GM12878 (cell line): ENCODE results near the gene C17orf114.

Experiments
- ATAC-seq: fragments of 200-7000 bp; cut with Tn5 transposase; 3 replicates; pipeline ENCODE4 v1.9.1; 2020; ENCODE audit warnings: mild to moderate bottlenecking, moderate library complexity
- BruUV-seq: library from RNA; stranded (reverse); fragments of 400-500 nt; replicated peaks from 2 replicates; lab custom pipeline; 2021; lab: Mats Ljungman, UMichigan
- CTCF ChIA-PET: fragments of 300-600 bp; sonication (Branson Sonifier 250); formaldehyde crosslinking; extraction: SDS; loops from one replicate; lab custom pipeline; 2021; ENCODE audit warnings: inconsistent platforms; lab: Yijun Ruan, JAX
- POLR2A ChIA-PET: fragments of 350-600 bp; formaldehyde crosslinking; extraction: SDS; loops from one replicate; lab custom pipeline; 2021; ENCODE audit warnings: inconsistent platforms; lab: Charles Lee
- RAD21 ChIA-PET: fragments of 300-600 bp; sonication (Branson Sonifier 250); formaldehyde crosslinking; loops from one replicate; lab custom pipeline; 2023; ENCODE audit warnings: antibody characterized with exemption; ENCODE audit not compliant: unreplicated experiment; lab: Charles Lee
- SMC1A ChIA-PET: fragments of 300-600 bp; sonication (Branson Sonifier 250); formaldehyde crosslinking; loops from one replicate; lab custom pipeline; 2023; ENCODE audit not compliant: unreplicated experiment, uncharacterized antibody; lab: Charles Lee
- DNase-seq: peaks from one replicate; pipeline ENCODE4 v3.0.0-alpha.2; 2011; ENCODE audit warnings: low read depth, low spot score
- FAIRE-seq: peaks from 3 replicates; lab custom pipeline; 2011; peaks lifted over from hg19 to GRCh38; lab: Jason Lieb, UNC
- H2AFZ ChIP-seq: 2 replicates; pipeline ENCODE4 v1.6.0; 2011; ENCODE audit warnings: low read depth, low read length, control low read depth; ENCODE audit not compliant: control insufficient read depth
- H3K27ac ChIP-seq: 2 replicates; pipeline ENCODE4 v1.5.1; 2011; ENCODE audit warnings: control low read depth; ENCODE audit not compliant: control insufficient read depth, insufficient read depth
- H3K27me3 ChIP-seq, 2 experiments: replicated peaks in 1 of 2; 2 replicates each; pipeline versions ENCODE4 v1.6.0 to v1.6.1; 2011; ENCODE audit warnings: low read length in 1 of 2; ENCODE audit not compliant: control insufficient read depth in 2 of 2, insufficient read depth in 2 of 2
- H3K36me3 ChIP-seq, 2 experiments: 2 replicates each; pipeline ENCODE4 v1.5.1; 2011; ENCODE audit warnings: low read length in 1 of 2; ENCODE audit not compliant: control insufficient read depth in 2 of 2, insufficient read depth in 2 of 2
- H3K4me1 ChIP-seq: 2 replicates; pipeline ENCODE4 v1.6.1; 2011; ENCODE audit warnings: mild to moderate bottlenecking, low read length, moderate library complexity, mixed read lengths; ENCODE audit not compliant: control insufficient read depth, insufficient read depth
- H3K4me2 ChIP-seq: 2 replicates; pipeline ENCODE4 v1.6.0; 2011; ENCODE audit warnings: control low read depth; ENCODE audit not compliant: control insufficient read depth, insufficient read depth
- H3K4me3 ChIP-seq: fragments of 200-600 bp; sonication (generic); 2 replicates; pipeline ENCODE4 v1.5.1; 2016
- H3K79me2 ChIP-seq: 2 replicates; pipeline ENCODE4 v1.6.0; 2011; ENCODE audit warnings: low read length; ENCODE audit not compliant: control insufficient read depth, insufficient read depth
- H3K9ac ChIP-seq: 2 replicates; pipeline ENCODE4 v1.8.0; 2011; ENCODE audit warnings: low read length, control low read depth, mixed read lengths; ENCODE audit not compliant: control insufficient read depth, insufficient read depth
- H3K9me3 ChIP-seq: replicated peaks from 3 replicates; pipeline ENCODE4 v1.5.1; 2011; ENCODE audit warnings: mild to moderate bottlenecking, low read length; ENCODE audit not compliant: control insufficient read depth, insufficient read depth
- H4K20me1 ChIP-seq: 2 replicates; pipeline ENCODE4 v1.6.0; 2011; ENCODE audit not compliant: control insufficient read depth, insufficient read depth
- DPF2 ChIP-seq: fragments of 450-650 bp; IDR thresholded peaks from 2 replicates; pipeline ENCODE4 v1.6.1; 2017; ENCODE audit warnings: mild to moderate bottlenecking
- IKZF1 ChIP-seq: fragments of 450-650 bp; conservative IDR thresholded peaks from 2 replicates; pipeline ENCODE4 v1.6.1; 2017; ENCODE audit warnings: antibody characterized with exemption, mild to moderate bottlenecking
- JUNB ChIP-seq: IDR thresholded peaks from 2 replicates; pipeline ENCODE4 v1.6.1; 2016; ENCODE audit warnings: antibody characterized with exemption, mild to moderate bottlenecking
- POU2F2 ChIP-seq: IDR thresholded peaks from 3 replicates; pipeline ENCODE4 v1.6.1; 2011; ENCODE audit warnings: low read depth, mild to moderate bottlenecking, low read length, borderline replicate concordance
- TARDBP ChIP-seq: IDR thresholded peaks from 2 replicates; pipeline ENCODE4 v1.6.1; 2016; ENCODE audit warnings: borderline replicate concordance
- TCF3 ChIP-seq: IDR thresholded peaks from 2 replicates; pipeline ENCODE4 v1.6.1; 2012; ENCODE audit warnings: low read depth, mild to moderate bottlenecking, low read length, borderline replicate concordance; ENCODE audit not compliant: insufficient read depth
- WGBS: methylation state at CpG from one replicate; pipeline ENCODE4 v1.1.6; 2016; ENCODE audit warnings: low lambda C conversion rate; ENCODE audit not compliant: insufficient replicate concordance, insufficient coverage; ENCODE audit errors: missing lambda C conversion rate; 5-methylcytosine and 5-hydroxymethylcytosine counted together
- in situ Hi-C: fragments of 300-500 bp; cut with MboI; formaldehyde crosslinking; loops from 9 replicates; pipeline ENCODE4 v1.14.3; 2018; ENCODE audit warnings: mixed read lengths
- intact Hi-C: fragments of 100-400 bp; cut with micrococcal nuclease; formaldehyde crosslinking; loops from one replicate; pipeline ENCODE4 v1.14.2; 2022; ENCODE audit not compliant: unreplicated experiment
- TF ChIP-seq, protein P1 (sequence below): fragments of 150-350 bp; IDR thresholded peaks from 2 replicates; pipeline ENCODE4 v1.6.1; 2014; ENCODE audit warnings: mild to moderate bottlenecking, low read depth, low read length
- TF ChIP-seq, protein P2 (sequence below): IDR thresholded peaks from 2 replicates; pipeline ENCODE4 v1.6.1; 2011; ENCODE audit warnings: low read depth, mild to moderate bottlenecking, low read length, moderate library complexity, borderline replicate concordance; ENCODE audit errors: extremely low read depth
- TF ChIP-seq, protein P3 (sequence below): fragments of 450-650 bp; IDR thresholded peaks from 2 replicates; pipeline ENCODE4 v1.6.1; 2017; ENCODE audit warnings: borderline replicate concordance

Gene C17orf114

DNA sequence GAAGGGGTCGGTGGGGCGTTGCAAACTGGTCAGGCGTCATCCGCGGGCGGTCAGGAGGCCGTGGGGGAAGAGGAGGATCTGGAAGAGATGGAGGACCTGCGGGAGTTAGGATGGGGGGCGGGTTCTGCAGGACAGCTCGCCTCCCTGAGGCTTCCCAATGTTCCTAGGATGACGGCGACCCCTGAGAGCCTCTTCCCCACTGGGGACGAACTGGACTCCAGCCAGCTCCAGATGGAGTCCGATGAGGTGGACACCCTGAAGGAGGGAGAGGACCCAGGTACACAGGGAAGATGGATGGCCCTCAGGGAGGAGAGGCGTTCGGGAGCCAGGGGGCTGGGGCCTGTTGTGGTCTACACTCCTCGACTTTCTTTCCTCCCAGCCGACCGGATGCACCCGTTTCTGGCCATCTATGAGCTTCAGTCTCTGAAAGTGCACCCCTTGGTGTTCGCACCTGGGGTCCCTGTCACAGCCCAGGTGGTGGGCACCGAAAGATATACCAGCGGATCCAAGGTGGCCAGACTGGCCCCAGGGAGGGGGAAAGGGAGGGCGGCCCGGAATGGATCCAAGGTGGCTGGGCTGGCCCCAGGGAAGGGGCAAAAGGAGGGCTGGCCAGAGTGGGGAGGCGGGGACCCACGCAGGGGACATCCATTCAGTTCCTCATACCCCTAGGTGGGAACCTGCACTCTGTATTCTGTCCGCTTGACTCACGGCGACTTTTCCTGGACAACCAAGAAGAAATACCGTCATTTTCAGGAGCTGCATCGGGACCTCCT lies 5.7 kb upstream of the C17orf114 start:
- H3K36me3 ChIP-seq, result no peaks in the 10 kb centered on the region
- H3K27ac ChIP-seq, result no peak overlapping the region
- ATAC-seq (peak; percentile 3; the same call in 1 of the 3 replicates), DNase-seq (no peak), FAIRE-seq (no peak)
- no peaks in the 10 kb centered on the region for H3K27me3 ChIP-seq
- in situ Hi-C loops, result no loop called here
- POLR2A ChIA-PET, result interaction anchor here (0.8 to 1.8 kb wide), 3 partner anchors 10 to 18 kb away, joined by 3 to 14 read pairs (median 3); partner anchors contain the start of gene PSMB6
- intact Hi-C loops, result no loop called here
- no peaks in the 10 kb centered on the region for H3K79me2 ChIP-seq
- no peaks in the 10 kb centered on the region for H4K20me1 ChIP-seq
- peaks cover 4% of the 10 kb centered on the region for H3K4me1 ChIP-seq
- RAD21 ChIA-PET, result interaction anchor here (1.3 to 1.4 kb wide), 2 partner anchors 18 to 97 kb away, joined by 3 read pairs; partner anchors contain the start of gene ARRB2
- H2AFZ ChIP-seq, result peak overlapping the region; percentile 44
- peak overlapping the region; percentile 73; the same call in 1 of the 2 replicates for H3K9ac ChIP-seq
- no peak for TF ChIP-seq POU2F2
- H3K4me3 ChIP-seq, result peak overlapping the region; percentile 76; the same call in 1 of the 2 replicates
- 37% methylated on average over 30 of the region's 32 CpGs for WGBS
- peak overlapping the region; percentile 86 for H3K4me2 ChIP-seq
- CTCF ChIA-PET, result interaction anchor here (0.6 to 1.7 kb wide), 4 partner anchors 12 to 84 kb away, joined by 3 to 7 read pairs (median 5); partner anchors contain the start of gene PSMB6
- SMC1A ChIA-PET, result interaction anchor here (1.2 kb wide), 1 partner anchor 18 kb away, joined by 3 read pairs; no protein-coding TSS in a partner anchor
- H3K9me3 ChIP-seq, result no peaks in the 10 kb centered on the region
- BruUV-seq, result TSS peak; percentile 80

DNA sequence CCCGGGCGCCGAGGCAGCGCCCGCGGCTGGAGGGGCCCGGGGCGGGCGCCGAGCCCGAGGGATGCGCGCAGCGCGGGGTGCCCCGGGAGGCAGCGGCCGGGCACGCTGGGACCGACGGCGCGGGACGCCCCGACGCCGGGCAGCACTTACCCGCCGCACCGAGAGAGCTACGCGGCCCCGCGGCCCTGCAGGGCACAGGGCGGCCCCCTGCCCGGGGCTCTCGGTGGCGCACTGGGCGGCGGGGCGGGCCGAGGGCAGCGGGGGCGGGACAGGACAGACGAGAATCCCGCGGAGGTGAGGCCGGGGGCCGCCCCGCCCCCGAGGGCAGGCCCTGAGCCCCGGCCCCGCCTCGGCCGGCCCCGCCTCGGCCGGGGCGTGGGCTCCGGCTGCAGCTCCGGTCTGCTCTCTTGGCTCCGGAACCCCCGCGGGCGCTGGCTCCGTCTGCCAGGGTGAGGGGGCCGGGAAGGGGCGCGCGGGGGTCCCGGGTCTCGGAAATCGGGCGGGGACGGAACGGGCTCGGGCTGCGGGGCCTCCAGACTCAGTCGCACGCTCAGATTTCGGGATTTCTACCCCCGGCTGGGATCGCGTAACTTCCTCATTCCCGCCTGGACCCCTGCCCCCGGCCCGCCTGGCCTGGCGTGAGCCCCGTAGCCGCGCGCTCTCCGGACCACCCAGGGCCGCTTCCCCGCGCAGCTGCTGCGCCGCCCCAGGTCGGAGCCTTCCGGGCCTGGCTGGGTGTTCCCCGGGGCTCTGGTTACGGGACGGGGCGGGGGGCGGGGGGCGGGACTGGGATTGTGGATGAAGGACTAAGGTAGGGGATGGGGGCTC lies 4.9 kb upstream of the C17orf114 start, which contains the start of gene PLD2:
PLD2 (plus strand) TSS at position 376 of the 828 bp plus-strand sequence. CDS start 621 bp downstream, outside the sequence.
- RAD21 ChIA-PET, result interaction anchor here (1.3 to 1.6 kb wide), 3 partner anchors 10 to 97 kb away, joined by 3 to 5 read pairs (median 3); partner anchors contain the start of gene ARRB2
- no peaks in the 10 kb centered on the region for H4K20me1 ChIP-seq
- peak within 1 kb of the TSS; percentile 86 for H3K4me2 ChIP-seq
- POLR2A ChIA-PET, result interaction anchor here (0.8 to 1.8 kb wide), 5 partner anchors 9 to 29 kb away, joined by 3 to 14 read pairs (median 4); partner anchors contain the start of gene PSMB6
- no peak for DNase-seq
- ATAC-seq, result peak; percentile 100
- H3K9ac ChIP-seq, result peak within 1 kb of the TSS; percentile 73
- intact Hi-C loops, result no loop called here
- CTCF ChIA-PET, result interaction anchor here (0.6 to 1.7 kb wide), 4 partner anchors 11 to 85 kb away, joined by 3 to 7 read pairs (median 5); partner anchors contain the start of gene PSMB6
- H3K79me2 ChIP-seq, result no peaks in the 10 kb centered on the region
- H3K4me3 ChIP-seq, result peak within 1 kb of the TSS; percentile 76
- no peaks in the 10 kb centered on the region for H3K36me3 ChIP-seq
- H2AFZ ChIP-seq, result peak within 1 kb of the TSS; percentile 80
- no peaks in the 10 kb centered on the region for H3K27me3 ChIP-seq
- H3K4me1 ChIP-seq, result peaks cover 4% of the 10 kb centered on the region
- WGBS, result 2% methylated on average over 40 of the region's 106 CpGs
- in situ Hi-C loops, result no loop called here
- H3K27ac ChIP-seq, result no peak within 1 kb of the TSS
- BruUV-seq, result no TSS peak
- H3K9me3 ChIP-seq, result no peaks in the 10 kb centered on the region
- FAIRE-seq, result no peak
- SMC1A ChIA-PET, result interaction anchor here (0.7 kb wide), 1 partner anchor 11 kb away, joined by 3 read pairs; the partner anchor contains the start of gene PSMB6
- no peak for TF ChIP-seq TCF3
- no peak for TF ChIP-seq JUNB
- TF ChIP-seq TARDBP, result no peak
- TF ChIP-seq IKZF1, result peak; percentile 92
- TF ChIP-seq, protein P1, sequence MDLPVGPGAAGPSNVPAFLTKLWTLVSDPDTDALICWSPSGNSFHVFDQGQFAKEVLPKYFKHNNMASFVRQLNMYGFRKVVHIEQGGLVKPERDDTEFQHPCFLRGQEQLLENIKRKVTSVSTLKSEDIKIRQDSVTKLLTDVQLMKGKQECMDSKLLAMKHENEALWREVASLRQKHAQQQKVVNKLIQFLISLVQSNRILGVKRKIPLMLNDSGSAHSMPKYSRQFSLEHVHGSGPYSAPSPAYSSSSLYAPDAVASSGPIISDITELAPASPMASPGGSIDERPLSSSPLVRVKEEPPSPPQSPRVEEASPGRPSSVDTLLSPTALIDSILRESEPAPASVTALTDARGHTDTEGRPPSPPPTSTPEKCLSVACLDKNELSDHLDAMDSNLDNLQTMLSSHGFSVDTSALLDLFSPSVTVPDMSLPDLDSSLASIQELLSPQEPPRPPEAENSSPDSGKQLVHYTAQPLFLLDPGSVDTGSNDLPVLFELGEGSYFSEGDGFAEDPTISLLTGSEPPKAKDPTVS, result no peak
- TF ChIP-seq, protein P2, sequence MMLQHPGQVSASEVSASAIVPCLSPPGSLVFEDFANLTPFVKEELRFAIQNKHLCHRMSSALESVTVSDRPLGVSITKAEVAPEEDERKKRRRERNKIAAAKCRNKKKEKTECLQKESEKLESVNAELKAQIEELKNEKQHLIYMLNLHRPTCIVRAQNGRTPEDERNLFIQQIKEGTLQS, result no peak
- TF ChIP-seq DPF2, result peak; percentile 76
- TF ChIP-seq, protein P3, sequence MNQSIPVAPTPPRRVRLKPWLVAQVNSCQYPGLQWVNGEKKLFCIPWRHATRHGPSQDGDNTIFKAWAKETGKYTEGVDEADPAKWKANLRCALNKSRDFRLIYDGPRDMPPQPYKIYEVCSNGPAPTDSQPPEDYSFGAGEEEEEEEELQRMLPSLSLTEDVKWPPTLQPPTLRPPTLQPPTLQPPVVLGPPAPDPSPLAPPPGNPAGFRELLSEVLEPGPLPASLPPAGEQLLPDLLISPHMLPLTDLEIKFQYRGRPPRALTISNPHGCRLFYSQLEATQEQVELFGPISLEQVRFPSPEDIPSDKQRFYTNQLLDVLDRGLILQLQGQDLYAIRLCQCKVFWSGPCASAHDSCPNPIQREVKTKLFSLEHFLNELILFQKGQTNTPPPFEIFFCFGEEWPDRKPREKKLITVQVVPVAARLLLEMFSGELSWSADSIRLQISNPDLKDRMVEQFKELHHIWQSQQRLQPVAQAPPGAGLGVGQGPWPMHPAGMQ, result no peak
